ENCODE data around the gene HOMER1.
A peak's percentile ranks its signal among the peaks of the same experiment; 100 is the strongest.
"Not testable (repeated sequence)": the region's sequence is repeated elsewhere in the genome, so short reads cannot be mapped to it uniquely, and the experiment has no call there.

HOMER1 gene

DNA sequence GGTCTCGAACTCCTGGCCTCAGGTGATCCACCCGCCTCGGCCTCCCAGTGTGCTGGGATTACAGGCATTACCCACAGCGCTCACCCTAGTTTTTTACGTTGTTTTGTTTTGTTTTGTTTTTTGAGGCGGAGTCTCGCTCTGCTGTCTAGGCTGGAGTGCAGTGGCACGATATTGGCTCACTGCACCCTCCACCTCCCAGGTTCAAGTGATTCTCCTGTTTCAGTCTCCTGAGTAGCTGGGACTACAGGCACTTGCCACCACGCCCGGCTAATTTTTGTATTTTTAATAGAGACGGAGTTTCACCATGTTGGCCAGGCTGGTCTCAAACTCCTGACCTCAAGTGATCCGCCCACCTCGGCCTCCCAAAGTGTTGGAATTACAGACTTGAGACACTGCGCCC lies 2.4 kb upstream of the HOMER1 start:
- DNase-seq = not testable (repeated sequence)

DNA sequence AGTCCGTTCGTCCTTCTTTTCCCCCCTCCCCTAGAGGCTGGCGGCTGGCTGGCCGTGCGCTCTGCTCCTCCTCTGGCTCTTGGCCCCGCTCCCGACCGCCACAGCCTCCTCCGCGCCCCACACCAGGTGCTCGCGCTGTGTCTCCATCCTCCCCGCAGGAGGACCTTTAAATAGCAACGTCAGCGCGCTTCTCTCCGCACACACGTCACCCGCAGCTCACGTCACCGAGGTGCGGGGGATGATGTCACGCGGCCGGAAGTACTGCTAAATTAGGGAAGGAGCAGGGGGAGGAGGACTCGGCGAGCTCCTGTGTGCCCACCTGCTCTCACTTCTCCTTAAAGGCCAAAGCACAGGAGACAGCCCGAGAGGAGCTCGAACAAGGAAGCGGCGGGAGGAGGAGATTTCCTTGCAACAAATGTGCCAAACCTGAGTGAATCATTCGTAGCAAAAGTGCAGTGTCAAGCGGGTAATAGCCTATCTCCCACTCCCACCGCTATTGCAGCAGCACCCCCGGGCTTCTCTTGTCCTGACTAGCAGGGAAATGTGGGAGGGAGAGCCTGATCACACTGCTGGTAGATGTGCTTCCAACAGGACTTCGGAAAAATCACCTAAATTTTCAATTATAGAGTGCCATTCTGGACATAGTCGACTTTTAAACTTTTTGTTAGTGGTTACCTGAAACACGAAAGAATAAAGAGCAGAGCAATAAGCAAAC lies 614 bp upstream of the HOMER1 start:
- DNase-seq = peak; percentile 92

DNA sequence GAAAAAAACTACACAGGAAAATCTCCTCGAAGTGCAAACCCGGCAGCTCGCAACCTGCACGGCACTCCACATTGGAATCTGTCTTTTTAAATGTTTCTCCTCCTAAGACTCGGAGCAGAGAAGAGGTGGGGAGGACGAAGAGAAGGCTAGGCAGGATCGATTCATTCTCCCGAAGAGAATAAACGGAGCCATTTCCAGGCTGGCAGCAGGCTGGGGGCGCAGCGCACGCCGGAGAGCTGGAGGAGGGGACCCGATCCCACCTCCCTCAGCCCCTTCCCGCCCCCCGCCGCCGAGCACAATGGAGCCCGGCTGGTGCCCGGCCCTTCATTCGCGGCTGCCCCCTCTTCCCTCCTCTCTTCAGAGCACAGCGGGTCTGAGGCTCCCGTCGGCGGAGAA lies 628 bp downstream of the HOMER1 start:
- no peak for DNase-seq

DNA sequence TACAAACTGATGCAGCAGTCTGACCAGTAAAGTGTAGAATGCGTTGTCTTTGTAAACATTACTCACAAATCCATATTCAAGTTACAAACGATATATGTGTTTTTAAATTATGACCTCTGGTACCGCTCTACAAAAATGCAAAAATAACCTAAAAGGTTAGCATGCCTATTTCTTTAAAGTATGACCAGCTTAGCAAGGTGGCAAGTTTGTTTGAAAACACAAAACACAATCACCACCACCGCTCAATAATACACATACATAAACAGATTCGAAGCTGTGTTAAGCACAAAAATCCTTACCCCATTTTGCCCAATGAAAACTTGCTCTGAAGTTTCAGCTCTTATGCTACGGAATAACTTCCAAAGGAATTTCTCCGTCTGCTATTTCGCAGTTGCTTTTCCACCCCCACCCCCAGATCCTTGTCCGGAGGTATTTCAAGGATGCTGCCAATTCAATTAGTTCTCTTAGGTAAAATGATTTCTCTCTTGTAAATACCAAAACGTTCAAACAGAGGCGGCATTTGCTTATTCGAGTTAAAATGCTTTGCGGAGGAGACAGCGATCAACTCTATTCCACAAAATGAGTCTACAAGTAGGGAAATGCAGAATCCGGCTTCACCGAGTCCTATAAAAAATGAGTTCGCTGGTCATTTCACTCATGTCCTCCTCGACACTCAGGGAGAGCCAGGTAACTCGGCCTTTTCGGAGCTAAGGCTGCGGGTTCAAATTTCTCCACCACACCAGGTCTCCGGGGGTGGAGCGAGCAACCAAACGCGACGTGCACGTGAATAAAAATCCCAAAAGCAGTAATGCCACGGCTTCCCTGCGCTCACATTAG lies 1.2 kb downstream of the HOMER1 start:
- DNase-seq = no peak

DNA sequence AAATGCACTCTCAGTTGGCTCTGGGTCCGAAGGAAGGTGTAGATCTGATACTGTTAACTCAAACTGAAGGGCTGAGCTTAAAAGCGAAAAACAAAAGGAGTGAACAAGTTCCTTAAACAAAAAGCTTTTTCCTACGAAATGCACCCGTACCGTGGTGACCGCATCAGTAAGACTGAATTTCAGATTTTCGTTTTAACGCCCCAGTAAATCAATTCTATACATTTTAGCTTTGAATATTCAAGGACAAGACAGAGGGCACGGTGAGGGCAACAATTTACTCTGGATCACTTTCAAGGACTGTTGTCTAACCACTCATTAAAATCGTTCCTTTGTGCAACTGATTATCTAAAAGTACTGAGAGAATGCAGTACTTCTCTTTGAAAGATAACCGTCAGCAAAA lies 1.9 kb downstream of the HOMER1 start:
- no peak for DNase-seq

DNA sequence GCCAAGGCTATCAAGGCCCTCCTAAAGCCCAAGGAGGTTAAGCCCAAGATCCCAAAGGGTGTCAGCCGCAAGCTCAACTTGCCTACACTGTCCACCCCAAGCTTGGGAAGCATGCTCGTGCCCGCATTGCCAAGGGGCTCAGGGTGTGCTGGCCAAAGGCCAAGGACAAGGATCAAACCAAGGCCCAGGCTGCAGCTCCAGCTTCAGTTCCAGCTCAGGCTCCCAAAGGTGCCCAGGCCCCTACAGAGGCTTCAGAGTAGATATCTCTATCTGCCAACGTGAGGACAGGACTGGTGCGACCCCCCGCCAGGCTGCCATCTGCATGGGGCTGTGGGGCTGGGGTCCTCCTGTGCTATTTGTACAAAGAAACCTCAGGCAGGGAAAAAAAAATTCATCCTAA lies 3.3 kb downstream of the HOMER1 start:
- no peak for DNase-seq

DNA sequence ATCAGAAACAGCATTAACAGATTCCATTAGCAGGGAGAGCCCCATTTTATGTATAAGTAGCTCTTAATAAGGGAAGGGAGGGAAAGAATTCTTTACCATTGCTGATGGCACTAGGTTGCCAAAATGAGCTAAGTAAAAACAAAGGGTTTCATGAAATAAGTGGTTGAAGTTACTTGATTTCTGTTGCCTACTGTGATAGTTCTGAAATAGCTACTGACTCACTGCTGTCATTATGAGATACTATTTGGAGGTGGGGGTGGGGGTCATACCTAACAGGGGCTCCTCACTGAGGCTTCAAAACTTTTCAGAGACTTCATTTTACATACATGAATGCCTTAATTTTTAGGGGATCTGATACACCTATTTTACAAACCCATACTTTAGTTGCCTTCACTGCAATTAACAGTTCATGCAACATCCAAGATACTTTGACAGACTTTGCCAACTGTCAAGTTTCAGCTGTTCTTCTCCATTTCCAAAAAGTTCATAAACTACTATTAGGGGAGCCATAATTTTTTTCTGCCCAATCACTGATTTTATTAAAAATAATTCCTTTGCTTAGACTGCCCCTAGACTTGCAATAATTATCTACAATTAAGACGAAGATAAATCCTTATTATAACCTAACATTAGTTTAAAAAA lies 4.6 kb downstream of the HOMER1 start:
- no peak for DNase-seq

DNA sequence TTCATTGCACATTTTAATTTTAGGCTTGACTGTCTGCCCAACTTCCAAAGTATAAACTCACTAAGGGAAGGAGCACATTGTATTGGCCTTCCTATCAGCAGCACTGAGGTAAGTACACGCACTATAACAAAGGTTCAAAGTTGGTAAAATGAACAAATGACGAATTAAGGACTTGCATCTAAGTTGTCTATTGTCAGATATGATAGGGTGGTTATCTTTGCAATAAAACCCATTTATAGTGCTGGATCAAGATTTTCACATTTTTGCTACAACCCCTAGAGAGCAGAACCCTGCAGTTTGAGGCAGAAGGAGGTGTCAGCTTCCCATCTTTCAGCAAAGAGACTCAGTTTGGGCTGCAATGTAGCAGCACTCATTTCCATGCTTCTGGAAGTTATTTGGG lies 5.1 kb downstream of the HOMER1 start:
- no peak for DNase-seq

DNA sequence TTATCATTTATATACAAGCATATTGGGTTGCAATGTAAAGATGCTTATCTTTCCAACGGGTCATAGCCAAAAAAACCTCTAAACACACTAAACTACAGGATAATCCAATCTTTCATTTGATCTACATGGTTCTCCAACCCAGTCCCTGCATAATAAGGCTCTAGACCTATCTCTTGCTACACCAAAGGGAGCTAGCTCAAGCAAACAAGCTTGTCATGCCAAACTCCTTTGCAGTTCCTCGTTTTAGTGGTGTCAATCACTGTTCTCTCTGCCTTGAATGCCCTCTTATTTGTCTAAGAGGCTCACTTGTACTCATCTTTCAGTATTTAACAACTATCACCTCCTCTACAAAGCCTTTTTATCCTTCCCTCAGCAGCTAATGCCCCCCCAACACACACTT lies 5.6 kb downstream of the HOMER1 start:
- no peak for DNase-seq

DNA sequence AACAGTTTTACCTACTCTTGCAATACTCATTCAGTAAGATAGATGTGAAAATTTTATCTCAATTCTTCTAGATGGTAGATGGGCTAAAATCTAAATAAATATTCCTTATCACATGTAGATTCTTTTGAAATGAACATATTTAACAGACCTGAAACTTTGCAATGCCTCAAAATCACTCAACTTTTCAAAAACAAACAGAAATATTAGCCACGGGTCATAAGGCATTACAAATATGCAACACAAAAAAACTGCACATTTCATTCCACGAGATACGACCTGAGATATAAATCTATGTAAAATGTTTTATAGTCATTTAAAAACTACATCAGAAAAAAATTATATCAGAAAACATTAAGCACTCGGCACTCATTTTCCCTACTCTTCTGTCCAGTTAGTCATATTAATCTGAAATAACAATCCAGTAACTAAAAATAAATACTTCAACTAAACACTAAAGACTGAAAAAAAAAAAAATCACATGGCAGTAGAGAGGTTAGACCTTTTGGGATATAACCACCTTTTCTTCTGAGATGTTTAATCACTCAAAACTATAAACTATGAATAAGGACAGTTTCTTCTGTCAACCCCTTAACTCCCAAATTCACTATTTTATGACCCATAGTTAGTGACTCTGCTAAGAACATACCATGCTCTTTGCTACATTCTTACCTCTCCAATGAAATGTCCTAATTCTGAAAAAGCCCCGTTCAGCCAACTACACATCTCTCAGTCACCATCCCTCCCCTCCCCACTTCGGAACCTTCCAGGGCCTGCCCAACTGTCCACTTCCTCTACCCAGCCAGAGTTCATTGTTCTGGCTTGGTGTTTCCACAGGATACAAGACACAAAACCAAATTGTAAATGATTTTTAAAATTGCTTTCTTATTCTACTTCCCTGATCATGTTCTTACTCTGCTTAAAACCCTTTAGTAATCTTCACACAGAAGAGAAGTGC lies 6.4 kb downstream of the HOMER1 start:
- no peak for DNase-seq

DNA sequence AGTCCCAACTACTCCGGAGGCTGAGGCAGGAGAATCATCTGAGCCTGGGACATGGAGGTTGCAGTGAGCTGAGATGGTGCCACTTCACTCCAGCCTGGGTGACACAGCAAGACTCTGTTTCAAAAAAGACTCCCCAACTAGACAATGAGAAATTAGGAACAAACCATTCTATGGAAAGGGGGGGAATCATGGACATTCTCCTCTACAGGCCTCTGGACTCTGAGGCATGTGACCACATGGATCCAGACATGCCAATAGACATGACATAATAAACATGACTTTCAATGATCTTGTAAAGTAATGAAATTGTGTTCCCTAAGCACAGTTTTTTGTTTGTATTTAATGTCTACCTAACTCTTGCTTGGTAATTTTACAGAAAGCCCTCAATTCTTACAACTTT lies 8.8 kb downstream of the HOMER1 start:
- no peak for DNase-seq

DNA sequence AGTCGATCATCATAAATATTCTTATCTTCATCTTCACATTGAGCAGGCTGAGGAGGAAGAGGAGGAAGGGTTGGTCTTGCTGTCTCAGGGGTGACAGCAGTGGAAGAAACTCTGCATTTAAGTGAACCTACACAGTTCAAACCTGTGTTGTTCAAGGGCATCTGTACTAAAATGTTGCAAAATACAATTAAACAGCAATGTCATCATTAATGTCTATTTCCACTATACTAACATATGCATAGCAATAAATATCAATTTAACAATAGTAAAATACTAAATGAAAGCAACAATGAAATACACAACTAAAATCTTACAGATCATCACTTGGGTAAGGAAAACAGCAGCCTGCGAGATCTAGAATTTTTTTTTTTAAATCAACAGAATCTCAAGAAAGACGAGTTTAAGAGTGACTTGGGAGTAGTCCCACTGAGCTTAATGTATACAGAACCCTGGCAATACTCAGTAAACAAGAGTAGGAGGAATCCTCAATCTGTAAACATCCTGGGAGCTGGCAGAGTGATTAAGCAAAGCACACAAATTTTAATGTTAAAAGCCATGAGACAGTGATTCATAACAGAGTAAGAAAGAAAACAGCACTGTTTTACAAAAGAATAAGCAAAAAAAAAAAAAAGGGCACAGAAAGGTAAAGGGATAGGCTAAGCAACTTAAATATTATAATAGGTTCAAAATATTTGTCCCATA lies 10.0 kb downstream of the HOMER1 start:
- DNase-seq = no peak

DNA sequence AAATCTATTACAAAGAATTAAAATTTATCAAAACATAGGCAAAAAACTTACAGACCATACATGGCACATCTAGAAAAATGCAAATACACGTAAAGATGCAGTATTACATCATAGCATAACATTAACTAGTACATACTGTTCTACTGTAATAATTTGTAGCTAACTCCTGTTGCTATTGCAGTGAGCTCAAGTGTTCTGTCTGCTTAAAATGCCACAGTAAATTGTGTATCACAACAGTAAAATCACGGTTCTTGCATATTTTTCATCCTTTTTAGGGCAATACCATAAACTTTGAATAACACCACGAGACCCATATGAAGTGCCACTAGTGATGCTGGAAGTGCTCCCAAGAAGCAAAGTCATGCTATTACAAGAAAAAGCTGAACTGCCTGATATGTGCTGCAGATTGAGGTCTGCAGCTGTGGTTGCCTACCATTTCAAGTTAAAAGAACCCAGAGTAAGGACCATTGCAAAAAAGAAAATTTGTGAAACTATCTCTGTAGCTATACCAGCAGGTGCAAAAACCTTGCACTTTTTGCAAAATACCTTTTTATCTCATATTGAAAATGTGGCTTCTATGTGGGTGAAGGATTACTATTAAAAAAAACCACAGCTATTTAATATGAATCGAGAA lies 14.2 kb downstream of the HOMER1 start:
- no peak for DNase-seq

DNA sequence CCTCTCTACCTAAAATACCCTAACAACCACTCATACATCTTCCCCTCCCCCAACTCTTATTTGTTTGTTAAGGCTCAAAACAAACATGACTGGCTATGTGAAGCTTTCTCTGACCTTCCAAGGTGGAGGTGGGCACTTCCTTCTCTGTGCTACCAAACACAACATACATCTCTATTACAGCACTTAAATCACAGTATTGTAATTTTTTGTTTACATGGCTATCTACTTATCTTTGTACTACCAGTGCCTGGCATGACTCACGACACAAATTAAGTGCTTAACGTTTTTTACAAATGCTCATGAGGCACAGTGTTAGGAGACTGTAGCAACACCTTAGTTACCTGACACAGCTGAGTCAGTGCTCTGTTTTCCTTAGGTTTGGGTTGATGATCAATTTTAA lies 18.6 kb downstream of the HOMER1 start:
- no peak for DNase-seq

DNA sequence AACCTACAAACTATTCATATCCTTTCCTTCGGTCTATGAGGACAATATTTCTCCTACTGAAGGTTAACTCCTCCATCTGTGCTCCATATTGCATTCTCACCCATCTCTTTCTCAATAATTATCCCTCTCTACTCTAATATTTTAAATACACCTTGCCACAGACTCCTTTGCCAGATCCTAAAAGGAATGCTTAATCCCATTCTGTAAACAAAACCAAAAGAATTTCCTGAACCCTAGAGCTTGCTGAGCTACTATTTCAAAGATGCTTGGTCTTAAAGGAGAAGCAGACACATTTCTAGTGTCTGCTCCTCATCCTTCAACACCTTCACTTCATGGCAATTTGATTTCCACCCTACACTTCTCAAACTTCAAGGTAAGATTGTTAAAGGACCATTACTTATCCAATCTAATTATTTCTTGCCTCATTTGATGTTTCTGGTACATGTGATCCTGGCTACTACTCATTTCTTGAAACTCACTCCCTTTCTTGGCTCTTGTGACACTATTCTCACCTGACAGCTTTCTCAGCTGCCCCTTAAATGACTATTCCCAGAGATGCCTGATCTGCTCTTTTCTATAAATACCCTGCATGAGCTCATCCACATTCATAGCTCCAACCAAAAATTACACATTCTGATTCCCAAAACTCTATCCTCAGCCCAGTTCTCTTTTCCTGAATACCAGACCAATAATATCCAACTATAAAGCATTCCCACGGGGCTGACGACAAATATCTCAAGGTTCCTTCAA lies 20.2 kb downstream of the HOMER1 start:
- no peak for DNase-seq

DNA sequence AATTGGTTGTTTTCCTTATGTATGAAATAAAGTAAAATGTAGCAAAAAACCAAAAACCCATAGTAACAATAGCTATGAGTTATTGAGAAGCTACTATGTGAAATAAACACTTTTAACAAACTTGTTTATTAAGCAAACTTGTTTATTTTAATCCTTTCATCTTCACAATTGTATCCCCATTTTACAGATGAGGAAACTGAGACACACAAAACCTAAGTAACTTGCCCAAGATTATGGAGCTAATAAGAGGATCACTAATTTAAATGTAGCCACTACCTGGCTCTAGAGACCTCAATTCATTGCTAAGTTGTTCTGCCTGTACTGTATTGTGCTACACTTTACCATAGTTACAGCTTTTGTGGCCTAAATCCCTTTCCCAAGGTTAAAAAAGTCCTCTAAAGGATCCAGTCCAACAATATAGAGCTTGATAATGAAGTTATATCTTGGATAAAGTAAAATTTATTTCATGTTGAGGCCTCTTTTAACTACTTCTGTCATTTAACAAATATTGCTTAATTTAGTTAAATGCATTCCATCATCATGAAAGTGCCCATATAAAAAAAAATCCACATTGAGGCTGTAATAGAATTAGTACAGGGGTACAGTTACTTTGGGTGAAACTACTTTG lies 22.1 kb downstream of the HOMER1 start:
- DNase-seq = no peak

DNA sequence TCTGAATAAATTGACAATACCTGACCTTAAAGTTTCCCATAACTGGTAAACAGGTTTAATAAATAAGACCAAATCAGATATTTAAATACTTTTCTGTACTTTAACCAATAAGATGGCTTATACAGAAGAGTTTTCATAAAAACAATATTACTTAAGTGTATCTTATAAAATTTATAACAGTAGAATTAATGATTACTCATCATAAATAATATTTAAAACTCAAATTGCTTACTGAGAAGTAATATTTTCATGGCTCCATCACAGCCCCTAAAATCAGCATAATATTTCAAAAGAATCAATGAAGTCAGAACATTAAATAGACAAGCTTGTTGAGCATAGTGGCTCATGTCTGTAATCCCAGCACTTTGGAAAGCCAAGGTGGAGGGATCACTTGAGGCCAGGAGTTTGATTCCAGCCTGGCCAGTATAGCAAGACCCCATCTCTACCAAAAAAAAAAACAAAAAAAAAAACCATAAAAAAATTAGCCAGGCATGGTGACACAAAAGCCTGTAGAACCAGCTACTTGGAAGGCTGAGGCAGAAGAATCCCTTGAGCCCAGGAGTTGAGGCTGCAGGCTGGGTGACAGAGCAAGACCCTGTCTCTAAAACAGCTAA lies 23.5 kb downstream of the HOMER1 start:
- DNase-seq = no peak

DNA sequence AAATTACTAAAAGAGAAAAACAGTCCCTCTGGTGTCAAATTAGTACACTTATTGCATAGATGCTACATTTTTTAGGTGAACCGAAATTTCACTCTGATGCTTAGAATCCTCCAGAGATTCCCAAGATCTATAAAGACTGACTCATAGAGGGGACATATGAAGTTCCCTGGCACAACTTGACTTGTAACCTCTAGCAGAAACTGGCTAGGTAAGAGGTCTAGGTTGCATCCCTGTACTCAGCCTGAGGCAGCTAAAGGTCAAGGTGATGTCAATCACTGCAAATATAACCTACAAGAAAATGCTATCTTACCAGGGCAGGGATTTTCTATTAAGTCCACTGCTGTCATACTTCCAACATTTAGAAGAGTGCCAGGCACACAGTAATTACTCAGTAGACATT lies 24.2 kb downstream of the HOMER1 start:
- DNase-seq = no peak

DNA sequence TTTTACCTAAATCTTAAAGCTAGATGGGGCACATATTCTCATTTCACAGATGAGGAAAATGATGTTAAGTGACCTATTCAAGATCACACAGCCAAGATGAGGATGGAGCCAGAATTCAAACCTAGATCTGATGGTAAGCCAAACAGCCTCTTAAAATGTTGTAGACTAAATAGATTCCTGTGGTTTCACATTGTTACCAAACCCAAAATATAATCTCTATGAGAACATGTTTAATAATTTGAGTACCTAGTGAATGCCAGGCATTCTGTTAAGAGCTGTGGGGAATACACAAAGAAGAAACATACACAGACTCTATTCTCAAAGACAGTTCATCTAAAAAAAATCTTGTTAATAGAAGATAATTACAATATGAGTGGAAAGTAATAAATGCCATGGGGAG lies 25.2 kb downstream of the HOMER1 start:
- DNase-seq = no peak

DNA sequence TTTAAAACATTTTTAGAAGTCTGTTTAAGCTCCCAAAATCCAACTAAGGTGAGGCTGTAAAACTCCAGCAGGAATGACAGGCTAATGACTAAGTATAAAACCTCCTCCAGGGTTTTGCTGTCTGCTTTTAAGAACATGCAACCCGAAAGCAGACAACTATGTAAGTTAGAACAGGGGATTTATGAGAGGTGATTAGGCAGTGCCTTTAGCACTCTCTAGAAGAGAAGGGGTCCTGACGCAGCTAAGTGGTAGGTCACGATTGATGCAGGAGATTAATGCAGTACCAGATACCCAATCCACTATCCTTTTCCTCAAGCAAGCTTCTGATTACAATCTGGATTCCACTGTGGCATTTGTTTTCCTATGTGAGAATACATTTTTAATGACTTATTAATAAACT lies 25.9 kb downstream of the HOMER1 start:
- DNase-seq = no peak
